ENCODE results near the gene ST3GAL4. TPM values are rescaled to one million over a fixed set of nuclear protein-coding genes. Genes with fewer than 3 reads are reported as not detected.

ST3GAL4 gene
- total RNA-seq, 1 donor from 2014 or later = 39.2 TPM

DNA sequence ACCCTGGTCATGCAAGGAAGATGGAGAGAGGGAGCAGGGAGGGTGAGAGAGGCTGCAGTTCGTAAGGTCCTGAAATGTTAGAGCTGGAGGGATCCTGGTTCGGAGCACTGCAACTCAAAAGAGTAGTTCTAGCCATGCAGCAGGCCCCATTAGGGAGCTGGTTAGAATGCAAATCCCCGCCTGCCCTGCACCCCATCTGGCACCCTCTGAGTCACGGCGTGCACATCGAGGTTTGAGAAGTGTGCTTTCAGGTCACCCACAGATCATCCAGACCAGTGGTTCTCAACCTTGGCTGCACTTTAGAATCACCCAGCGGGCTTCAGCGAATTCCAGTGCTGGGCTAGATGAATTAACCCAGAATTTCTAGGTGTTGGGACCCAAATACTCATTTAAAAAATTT, 48.2 kb downstream of the ST3GAL4 start:
- H3K4me3 ChIP-seq = no peak overlapping the region
- DNase-seq (peak; percentile 48), ATAC-seq (no peak)
- H3K36me3 ChIP-seq = peaks cover 18% of the 10 kb centered on the region
- H3K4me1 ChIP-seq = no peaks in the 10 kb centered on the region
- H3K9me3 ChIP-seq = no peaks in the 10 kb centered on the region
- TF ChIP-seq, protein P1, sequence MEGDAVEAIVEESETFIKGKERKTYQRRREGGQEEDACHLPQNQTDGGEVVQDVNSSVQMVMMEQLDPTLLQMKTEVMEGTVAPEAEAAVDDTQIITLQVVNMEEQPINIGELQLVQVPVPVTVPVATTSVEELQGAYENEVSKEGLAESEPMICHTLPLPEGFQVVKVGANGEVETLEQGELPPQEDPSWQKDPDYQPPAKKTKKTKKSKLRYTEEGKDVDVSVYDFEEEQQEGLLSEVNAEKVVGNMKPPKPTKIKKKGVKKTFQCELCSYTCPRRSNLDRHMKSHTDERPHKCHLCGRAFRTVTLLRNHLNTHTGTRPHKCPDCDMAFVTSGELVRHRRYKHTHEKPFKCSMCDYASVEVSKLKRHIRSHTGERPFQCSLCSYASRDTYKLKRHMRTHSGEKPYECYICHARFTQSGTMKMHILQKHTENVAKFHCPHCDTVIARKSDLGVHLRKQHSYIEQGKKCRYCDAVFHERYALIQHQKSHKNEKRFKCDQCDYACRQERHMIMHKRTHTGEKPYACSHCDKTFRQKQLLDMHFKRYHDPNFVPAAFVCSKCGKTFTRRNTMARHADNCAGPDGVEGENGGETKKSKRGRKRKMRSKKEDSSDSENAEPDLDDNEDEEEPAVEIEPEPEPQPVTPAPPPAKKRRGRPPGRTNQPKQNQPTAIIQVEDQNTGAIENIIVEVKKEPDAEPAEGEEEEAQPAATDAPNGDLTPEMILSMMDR (IDR thresholded peaks at IDR 0.05) = no peak
- H3K27me3 ChIP-seq = no peaks in the 10 kb centered on the region
- H3K27ac ChIP-seq = no peak overlapping the region
- intact Hi-C loops (cut with DNase I) = no loop called here

DNA sequence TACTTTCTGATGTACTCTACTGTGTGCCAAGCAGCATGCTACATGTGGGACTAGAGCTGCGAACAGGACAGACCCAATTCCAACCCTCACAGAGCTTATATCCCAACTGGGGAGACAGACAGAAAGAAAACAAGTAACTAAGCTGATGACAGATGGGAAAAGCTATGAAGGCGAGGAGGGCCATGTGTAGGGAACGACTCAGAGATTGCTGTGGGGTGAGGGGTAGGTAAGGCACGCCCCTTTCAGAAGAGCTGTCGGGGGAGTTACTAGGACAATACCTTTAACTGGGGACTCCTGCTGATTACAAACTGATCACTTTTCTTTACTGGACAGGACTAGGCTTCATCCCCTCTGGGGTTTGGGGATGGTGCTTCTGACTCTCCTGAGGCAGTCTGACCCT, 48.9 kb downstream of the ST3GAL4 start:
- Histone ChIP-seq H3K36me3 (peaks cover 24% of the 10 kb centered on the region), H3K27me3 (no peaks in the 10 kb centered on the region), H3K9me3 (no peaks in the 10 kb centered on the region), H3K27ac (no peak overlapping the region), H3K4me3 (no peak overlapping the region), H3K4me1 (no peaks in the 10 kb centered on the region)
- no peak for DNase-seq
- intact Hi-C loops (cut with DNase I) = no loop called here
- ATAC-seq = no peak
- TF ChIP-seq, protein P1 (IDR thresholded peaks at IDR 0.05) = no peak

DNA sequence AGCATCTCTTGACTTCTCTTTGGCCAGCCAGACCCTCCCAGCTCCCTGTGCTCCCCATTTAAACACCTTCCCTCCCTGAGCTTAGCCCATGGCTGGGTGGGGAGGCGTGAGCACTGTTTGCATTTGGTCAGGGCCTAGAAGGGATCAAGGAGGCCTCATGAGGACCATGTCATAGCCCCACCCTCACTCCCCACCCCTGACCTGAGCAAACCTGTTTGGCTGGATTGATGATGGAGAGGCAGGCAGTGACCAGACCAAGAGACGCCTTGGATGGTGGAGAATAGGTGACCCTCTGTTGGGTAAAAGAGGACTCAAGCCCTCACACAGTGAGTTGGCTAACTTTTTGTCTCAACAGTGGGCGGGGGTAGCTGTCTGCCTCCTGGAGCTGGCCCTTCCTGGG, 49.9 kb downstream of the ST3GAL4 start:
- intact Hi-C loops (cut with DNase I) = no loop called here
- TF ChIP-seq, protein P1 (IDR thresholded peaks at IDR 0.05) = no peak
- no peaks in the 10 kb centered on the region for H3K9me3 ChIP-seq
- no peak overlapping the region for H3K27ac ChIP-seq
- peaks cover 29% of the 10 kb centered on the region for H3K36me3 ChIP-seq
- ATAC-seq (peak; percentile 79), DNase-seq (no peak)
- H3K4me1 ChIP-seq = no peaks in the 10 kb centered on the region
- no peaks in the 10 kb centered on the region for H3K27me3 ChIP-seq
- no peak overlapping the region for H3K4me3 ChIP-seq

DNA sequence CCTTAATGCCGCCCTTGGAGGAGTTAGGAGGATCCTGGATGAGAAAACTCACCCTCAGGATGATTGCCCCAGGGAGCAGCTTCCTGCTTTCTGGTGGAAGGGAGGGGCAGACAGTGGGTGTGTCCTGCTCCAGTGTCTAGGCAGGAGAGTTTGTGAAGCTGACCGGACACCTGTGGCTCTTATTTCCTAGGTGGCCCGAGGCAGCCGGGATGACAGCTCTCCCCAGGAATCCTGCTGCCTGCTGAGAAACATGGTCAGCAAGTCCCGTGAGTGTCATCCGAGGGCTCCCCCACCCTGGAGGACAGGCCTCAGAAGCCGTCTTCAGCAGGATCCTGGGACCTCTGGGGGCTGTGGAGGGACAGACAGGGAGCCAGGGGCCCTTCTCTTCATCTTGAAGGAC, 50.4 kb downstream of the ST3GAL4 start:
- ATAC-seq = no peak
- Histone ChIP-seq H3K27ac (peak overlapping the region; percentile 36), H3K4me3 (no peak overlapping the region), H3K27me3 (no peaks in the 10 kb centered on the region), H3K36me3 (peaks cover 29% of the 10 kb centered on the region), H3K9me3 (no peaks in the 10 kb centered on the region), H3K4me1 (no peaks in the 10 kb centered on the region)
- TF ChIP-seq, protein P1 (IDR thresholded peaks at IDR 0.05) = no peak
- DNase-seq = no peak
- intact Hi-C loops (cut with DNase I) = no loop called here

DNA sequence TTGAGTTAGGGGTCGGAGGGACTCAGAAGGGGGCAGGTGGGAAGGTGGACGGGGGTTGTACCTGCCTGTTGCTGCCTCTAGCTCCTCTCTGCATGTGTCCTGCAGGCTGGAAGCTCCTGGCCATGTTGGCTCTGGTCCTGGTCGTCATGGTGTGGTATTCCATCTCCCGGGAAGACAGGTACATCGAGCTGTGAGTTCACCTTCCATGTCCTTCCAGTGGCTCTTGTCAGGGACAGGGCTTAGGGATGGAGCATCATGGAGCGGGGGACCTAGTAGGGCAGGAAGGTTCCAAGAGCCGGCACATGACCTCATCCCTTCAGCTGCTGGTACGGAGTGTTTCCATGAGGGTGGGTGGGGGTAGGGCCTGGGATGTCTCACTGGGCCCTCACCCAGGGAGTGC, 50.9 kb downstream of the ST3GAL4 start:
- Histone ChIP-seq H3K4me3 (no peak overlapping the region), H3K9me3 (no peaks in the 10 kb centered on the region), H3K36me3 (peaks cover 29% of the 10 kb centered on the region), H3K27me3 (no peaks in the 10 kb centered on the region), H3K4me1 (peaks cover 4% of the 10 kb centered on the region), H3K27ac (peak overlapping the region; percentile 36)
- no peak for ATAC-seq
- intact Hi-C loops (cut with DNase I) = no loop called here
- TF ChIP-seq, protein P1 (IDR thresholded peaks at IDR 0.05) = no peak
- DNase-seq = no peak

DNA sequence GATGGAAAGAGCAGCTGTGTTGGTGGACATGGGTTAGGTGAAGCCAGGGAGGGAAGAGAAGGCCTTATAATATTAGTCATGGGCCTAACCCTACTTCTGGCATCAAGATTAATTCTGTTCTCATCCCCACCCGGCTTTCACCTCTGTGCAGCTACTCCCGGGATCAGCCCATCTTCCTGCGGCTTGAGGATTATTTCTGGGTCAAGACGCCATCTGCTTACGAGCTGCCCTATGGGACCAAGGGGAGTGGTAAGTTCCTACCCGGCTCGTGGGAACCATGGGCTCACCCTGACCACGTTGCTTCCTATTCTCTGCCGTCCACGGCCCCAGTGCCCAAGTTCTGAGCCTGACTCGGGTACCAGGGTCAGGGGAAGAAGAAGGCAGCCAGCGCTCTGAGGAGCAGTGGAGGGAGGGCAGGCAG, 51.6 kb downstream of the ST3GAL4 start:
- no peaks in the 10 kb centered on the region for H3K9me3 ChIP-seq
- peaks cover 29% of the 10 kb centered on the region for H3K36me3 ChIP-seq
- H3K27ac ChIP-seq = no peak overlapping the region
- H3K4me3 ChIP-seq = no peak overlapping the region
- intact Hi-C loops (cut with DNase I) = no loop called here
- ATAC-seq = no peak
- no peaks in the 10 kb centered on the region for H3K27me3 ChIP-seq
- TF ChIP-seq, protein P1 (IDR thresholded peaks at IDR 0.05) = no peak
- H3K4me1 ChIP-seq = peaks cover 9% of the 10 kb centered on the region
- DNase-seq = no peak

Measured in upper lobe of right lung (tissue), 1 donor.